Mesenchymal stem cell (in vitro differentiated cells and primary cell): ENCODE results near the gene MAPK1.
"Not testable (repeated sequence)": the region's sequence is repeated elsewhere in the genome, so short reads cannot be mapped to it uniquely, and the experiment has no call there.

Experiments used
- DNase-seq: peaks from one replicate; pipeline ENCODE4 v3.0.0-alpha.2; 2013
- H2AFZ ChIP-seq: one replicate; pipeline ENCODE4 v1.6.1; 2013; ENCODE audit warnings: low read depth, mild to moderate bottlenecking, control low read depth, inconsistent platforms, low read length, moderate library complexity
- H2AK5ac ChIP-seq: 2 replicates; pipeline ENCODE4 v1.6.1; 2013; ENCODE audit warnings: low read length, moderate library complexity, mild to moderate bottlenecking, inconsistent platforms; ENCODE audit not compliant: severe bottlenecking
- H2BK120ac ChIP-seq: one replicate; pipeline ENCODE4 v1.6.1; 2013; ENCODE audit warnings: low read depth, mild to moderate bottlenecking, inconsistent platforms, low read length, moderate library complexity
- H2BK12ac ChIP-seq, 2 experiments: one replicate each; pipeline ENCODE4 v1.6.1; 2013; ENCODE audit warnings: inconsistent platforms in 2 of 2, low read length in 2 of 2, mild to moderate bottlenecking in 2 of 2, moderate library complexity in 2 of 2, control low read depth in 1 of 2
- H2BK15ac ChIP-seq: one replicate; pipeline ENCODE4 v1.6.1; 2013; ENCODE audit warnings: mild to moderate bottlenecking, low read depth, inconsistent platforms; ENCODE audit not compliant: poor library complexity, severe bottlenecking
- H2BK5ac ChIP-seq: 2 replicates; pipeline ENCODE4 v1.6.1; 2013; ENCODE audit warnings: low read depth, mild to moderate bottlenecking, low read length, control low read depth, inconsistent platforms; ENCODE audit not compliant: poor library complexity, severe bottlenecking
- H3K14ac ChIP-seq, 2 experiments: one replicate each; pipeline ENCODE4 v1.6.1; 2013; ENCODE audit warnings: inconsistent platforms in 2 of 2, low read length in 2 of 2, control low read depth in 1 of 2, mild to moderate bottlenecking in 1 of 2, moderate library complexity in 1 of 2
- H3K18ac ChIP-seq, 2 experiments: one replicate each; pipeline ENCODE4 v1.6.1; 2013; ENCODE audit warnings: inconsistent platforms in 2 of 2, low read length in 2 of 2, control low read depth in 1 of 2, low read depth in 1 of 2, mild to moderate bottlenecking in 1 of 2
- H3K23ac ChIP-seq, 2 experiments: one replicate each; pipeline ENCODE4 v1.6.1; 2013; ENCODE audit warnings: inconsistent platforms in 2 of 2, low read length in 2 of 2, mild to moderate bottlenecking in 2 of 2, moderate library complexity in 2 of 2, control low read depth in 1 of 2
- H3K27ac ChIP-seq: 2 replicates; pipeline ENCODE4 v1.5.1; 2013; ENCODE audit warnings: mild to moderate bottlenecking, moderate library complexity, low read length, control low read depth, inconsistent platforms; ENCODE audit not compliant: poor library complexity, severe bottlenecking
- H3K27me3 ChIP-seq, 2 experiments: 2 replicates each; pipeline versions ENCODE4 v1.6.1 to v1.7.0; 2013; ENCODE audit warnings: low read length in 2 of 2, mild to moderate bottlenecking in 2 of 2, moderate library complexity in 2 of 2, control low read depth in 1 of 2, inconsistent platforms in 1 of 2; ENCODE audit not compliant: control insufficient read depth in 1 of 2, insufficient read depth in 1 of 2
- H3K36me3 ChIP-seq, 2 experiments: 2 replicates each; pipeline versions ENCODE4 v1.6.1 to v1.7.0; 2013; ENCODE audit warnings: low read length in 2 of 2, control low read depth in 1 of 2, inconsistent platforms in 1 of 2, low read depth in 1 of 2, mild to moderate bottlenecking in 1 of 2; ENCODE audit not compliant: insufficient read depth in 2 of 2, control insufficient read depth in 1 of 2
- H3K4ac ChIP-seq, 2 experiments: one replicate each; pipeline ENCODE4 v1.6.1; 2013; ENCODE audit warnings: inconsistent platforms in 2 of 2, low read length in 2 of 2, mild to moderate bottlenecking in 2 of 2, moderate library complexity in 2 of 2, control low read depth in 1 of 2, low read depth in 1 of 2
- H3K4me1 ChIP-seq: 2 replicates; pipeline ENCODE4 v1.6.1; 2013; ENCODE audit warnings: low read depth, low read length, control low read depth; ENCODE audit not compliant: control insufficient read depth, insufficient read depth
- H3K4me2 ChIP-seq: 2 replicates; pipeline ENCODE4 v1.6.1; 2013; ENCODE audit warnings: low read length, mild to moderate bottlenecking, inconsistent platforms; ENCODE audit not compliant: poor library complexity, severe bottlenecking
- H3K4me3 ChIP-seq, 2 experiments: 2 replicates each; pipeline versions ENCODE4 v1.5.1 to v1.7.0; 2013; ENCODE audit warnings: low read length in 2 of 2, mild to moderate bottlenecking in 2 of 2, control low read depth in 1 of 2, low read depth in 1 of 2; ENCODE audit not compliant: insufficient read depth in 1 of 2
- H3K79me1 ChIP-seq: replicated peaks from 2 replicates; pipeline ENCODE4 v1.6.1; 2013; ENCODE audit warnings: mild to moderate bottlenecking, control low read depth, low read length, inconsistent platforms; ENCODE audit not compliant: poor library complexity, severe bottlenecking
- H3K9ac ChIP-seq: 2 replicates; pipeline ENCODE4 v1.7.0; 2013; ENCODE audit warnings: mild to moderate bottlenecking, low read length, moderate library complexity
- H3K9me3 ChIP-seq: 2 replicates; pipeline ENCODE4 v1.7.0; 2013; ENCODE audit warnings: mild to moderate bottlenecking, low read length; ENCODE audit not compliant: control insufficient read depth
- H4K8ac ChIP-seq: one replicate; pipeline ENCODE4 v1.6.1; 2013; ENCODE audit warnings: inconsistent platforms, mild to moderate bottlenecking, low read length, moderate library complexity
- H4K91ac ChIP-seq: one replicate; pipeline ENCODE4 v1.6.1; 2013; ENCODE audit warnings: mild to moderate bottlenecking, low read length, inconsistent platforms
- WGBS: methylation state at CpG from one replicate; pipeline ENCODE4 v1.1.7; 2013; ENCODE audit warnings: mixed read lengths; 5-methylcytosine and 5-hydroxymethylcytosine counted together

MAPK1 gene

GRCh38 chr22:21815357-21815756, 52.1 kb downstream of the MAPK1 start:
- Histone ChIP-seq H3K27ac (no peak overlapping the region), H2BK120ac (no peak overlapping the region), H3K4me3 (no peak overlapping the region), H3K9me3 (no peaks in the 10 kb centered on the region), H3K9ac (no peak overlapping the region), H2BK12ac (no peak overlapping the region), H3K4me2 (no peak overlapping the region), H3K4me1 (peaks cover 12% of the 10 kb centered on the region), H2BK5ac (no peak overlapping the region), H2AK5ac (no peak overlapping the region), H4K8ac (no peak overlapping the region), H3K4ac (no peak overlapping the region), H2BK15ac (no peak overlapping the region), H3K36me3 (peaks cover 0 to 1% of the 10 kb centered on the region in 2 experiments), H3K79me1 (peaks cover 6% of the 10 kb centered on the region), H3K27me3 (no peaks in the 10 kb centered on the region), H4K91ac (no peak overlapping the region), H2AFZ (no peak overlapping the region), H3K23ac (no peak overlapping the region), H3K18ac (no peak overlapping the region), H3K14ac (no peak overlapping the region)
- 100% methylated on average over 2 of the region's 3 CpGs for WGBS
- no peak for DNase-seq

GRCh38 chr22:21811982-21812381, 55.5 kb downstream of the MAPK1 start:
- WGBS: no CpG with 5 or more reads among the region's 1 CpG
- Histone ChIP-seq H4K8ac (no peak overlapping the region), H3K9ac (no peak overlapping the region)

DNA sequence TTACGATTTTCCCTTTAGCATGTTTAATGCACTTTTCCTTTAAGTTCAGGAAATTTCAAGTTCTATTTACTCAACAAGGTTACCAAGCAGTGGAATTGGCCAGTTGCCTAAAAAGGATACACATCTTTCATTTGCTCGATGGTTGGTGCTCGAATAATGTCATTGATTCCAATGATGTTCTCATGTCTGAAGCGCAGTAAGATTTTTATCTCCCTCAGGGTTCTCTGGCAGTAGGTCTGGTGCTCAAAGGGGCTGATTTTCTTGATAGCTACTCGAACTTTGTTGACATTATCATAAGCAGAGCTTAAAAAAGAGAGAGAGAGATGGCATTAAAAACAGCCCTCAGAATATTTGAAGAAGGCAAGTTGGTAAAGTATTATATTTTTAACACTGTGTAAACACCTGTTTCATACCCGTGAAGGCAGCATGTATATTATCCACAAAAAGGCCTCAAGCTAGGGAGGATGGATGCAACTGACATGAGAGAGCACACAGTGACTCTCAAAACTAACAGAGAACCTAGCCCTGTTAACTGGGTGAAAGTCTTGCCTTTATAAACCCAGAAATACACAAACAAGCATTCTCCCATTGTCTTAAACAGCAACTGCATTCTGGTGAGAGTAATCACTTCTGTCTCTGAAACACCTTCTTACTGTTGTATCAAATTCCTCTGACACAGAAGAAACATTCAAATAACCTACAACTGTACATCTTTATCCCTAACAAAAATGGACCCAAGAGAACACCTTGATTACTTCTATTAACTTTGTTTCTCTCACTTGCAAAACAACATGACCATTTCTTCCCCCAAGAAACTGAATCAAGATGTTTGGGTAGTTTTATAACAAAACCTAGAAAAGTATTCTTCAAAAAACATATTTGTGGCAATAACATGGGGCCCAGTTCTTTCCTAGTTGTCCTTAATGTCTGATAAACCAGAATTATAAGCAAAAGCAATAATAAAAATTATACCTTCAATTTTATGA, 59.6 kb downstream of the MAPK1 start:
- no peak for DNase-seq
- Histone ChIP-seq H3K36me3 (peaks cover 13 to 48% of the 10 kb centered on the region in 2 experiments), H3K18ac (no peak overlapping the region), H2AK5ac (no peak overlapping the region), H2BK12ac (no peak overlapping the region), H3K27ac (no peak overlapping the region), H3K27me3 (no peaks in the 10 kb centered on the region), H3K4ac (no peak overlapping the region), H2BK120ac (no peak overlapping the region), H4K91ac (no peak overlapping the region), H4K8ac (no peak overlapping the region), H3K9me3 (no peaks in the 10 kb centered on the region), H3K79me1 (peaks cover 17% of the 10 kb centered on the region), H2BK15ac (no peak overlapping the region), H2BK5ac (no peak overlapping the region), H3K23ac (no peak overlapping the region), H3K4me1 (peaks cover 2% of the 10 kb centered on the region), H2AFZ (no peak overlapping the region), H3K14ac (no peak overlapping the region), H3K9ac (no peak overlapping the region), H3K4me3 (no peak overlapping the region), H3K4me2 (no peak overlapping the region)
- WGBS: 87% methylated on average over 6 of the region's 6 CpGs

More at GRCh38 chr22:21811982-21812381, 55.5 kb downstream of the MAPK1 start:
- Histone ChIP-seq H2BK120ac (no peak overlapping the region), H3K4me2 (no peak overlapping the region), H3K4ac (no peak overlapping the region), H3K79me1 (peaks cover 8% of the 10 kb centered on the region), H3K27me3 (no peaks in the 10 kb centered on the region), H3K36me3 (peaks cover 3 to 6% of the 10 kb centered on the region in 2 experiments), H3K4me3 (no peak overlapping the region), H3K23ac (no peak overlapping the region), H3K14ac (no peak overlapping the region), H2AFZ (no peak overlapping the region), H2BK12ac (no peak overlapping the region), H3K4me1 (peaks cover 3% of the 10 kb centered on the region), H3K9me3 (no peaks in the 10 kb centered on the region), H3K27ac (no peak overlapping the region), H4K91ac (no peak overlapping the region), H2BK5ac (no peak overlapping the region), H2AK5ac (no peak overlapping the region), H3K18ac (no peak overlapping the region), H2BK15ac (no peak overlapping the region)
- DNase-seq: no peak

- not testable (repeated sequence) for H3K4me2 ChIP-seq, H4K91ac ChIP-seq, H3K4me1 ChIP-seq, H3K18ac ChIP-seq, H3K9me3 ChIP-seq, H2BK15ac ChIP-seq, H3K27ac ChIP-seq, H2AK5ac ChIP-seq, H3K9ac ChIP-seq, H3K14ac ChIP-seq, H2BK5ac ChIP-seq, H2BK120ac ChIP-seq, DNase-seq, H2AFZ ChIP-seq, H3K27me3 ChIP-seq, H2BK12ac ChIP-seq, H4K8ac ChIP-seq, H3K4me3 ChIP-seq, H3K4ac ChIP-seq, H3K23ac ChIP-seq
- H3K79me1 ChIP-seq: peaks cover 27% of the 10 kb centered on the region
- WGBS: over 99% methylated on average over 8 of the region's 8 CpGs
- H3K36me3 ChIP-seq: peaks cover 27 to 71% of the 10 kb centered on the region in 2 experiments
Measured at GRCh38 chr22:21805325-21805724, 62.1 kb downstream of the MAPK1 start.
